ENCODE data around the gene TLK2.

DNA sequence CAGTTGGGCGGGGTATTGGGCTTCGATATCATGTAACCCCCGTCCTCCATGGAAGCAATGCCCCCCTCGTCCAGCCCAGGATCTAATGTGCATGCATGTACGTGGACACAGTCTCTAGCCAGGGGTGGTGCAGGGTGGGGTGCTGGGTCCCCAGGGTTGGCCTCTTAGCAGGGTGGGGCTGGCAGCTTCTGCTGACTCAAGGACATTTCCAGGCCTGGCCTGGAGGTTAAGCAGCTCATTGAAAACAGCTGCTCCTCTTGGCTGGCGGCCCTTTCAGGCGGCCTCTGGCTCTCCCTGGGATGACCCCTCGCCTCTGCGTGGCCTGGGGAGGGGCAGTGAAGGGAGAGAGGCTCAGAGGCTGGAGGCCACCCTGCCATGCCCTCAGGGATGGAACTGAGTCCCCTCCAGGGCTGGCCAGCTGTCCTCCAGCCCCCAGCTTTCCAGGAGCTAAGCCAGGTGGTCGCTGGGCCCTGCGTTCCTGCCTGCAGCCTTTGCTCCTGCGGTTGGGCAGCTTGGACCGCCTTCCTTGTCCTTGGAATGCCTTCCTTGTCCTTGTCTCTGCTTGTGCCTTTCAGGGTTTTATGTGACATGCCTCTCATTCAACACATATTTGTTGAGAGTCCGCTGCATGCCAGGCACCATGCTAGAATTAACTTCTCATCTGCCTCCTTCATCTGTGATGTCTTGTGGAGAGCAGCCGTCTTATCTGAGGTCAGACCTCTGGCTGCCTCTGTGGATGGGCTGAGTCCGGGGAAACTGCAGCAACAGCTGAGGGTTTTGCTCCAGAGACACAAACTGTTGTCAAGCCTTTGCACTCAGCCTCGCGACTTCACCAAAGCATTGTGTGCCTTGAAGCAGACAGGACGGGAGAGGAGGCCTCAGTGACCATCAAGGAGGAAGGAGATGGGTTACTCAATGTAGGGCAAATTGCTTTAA lies 175.5 kb downstream of the TLK2 start:
- TF ChIP-seq, protein P1, sequence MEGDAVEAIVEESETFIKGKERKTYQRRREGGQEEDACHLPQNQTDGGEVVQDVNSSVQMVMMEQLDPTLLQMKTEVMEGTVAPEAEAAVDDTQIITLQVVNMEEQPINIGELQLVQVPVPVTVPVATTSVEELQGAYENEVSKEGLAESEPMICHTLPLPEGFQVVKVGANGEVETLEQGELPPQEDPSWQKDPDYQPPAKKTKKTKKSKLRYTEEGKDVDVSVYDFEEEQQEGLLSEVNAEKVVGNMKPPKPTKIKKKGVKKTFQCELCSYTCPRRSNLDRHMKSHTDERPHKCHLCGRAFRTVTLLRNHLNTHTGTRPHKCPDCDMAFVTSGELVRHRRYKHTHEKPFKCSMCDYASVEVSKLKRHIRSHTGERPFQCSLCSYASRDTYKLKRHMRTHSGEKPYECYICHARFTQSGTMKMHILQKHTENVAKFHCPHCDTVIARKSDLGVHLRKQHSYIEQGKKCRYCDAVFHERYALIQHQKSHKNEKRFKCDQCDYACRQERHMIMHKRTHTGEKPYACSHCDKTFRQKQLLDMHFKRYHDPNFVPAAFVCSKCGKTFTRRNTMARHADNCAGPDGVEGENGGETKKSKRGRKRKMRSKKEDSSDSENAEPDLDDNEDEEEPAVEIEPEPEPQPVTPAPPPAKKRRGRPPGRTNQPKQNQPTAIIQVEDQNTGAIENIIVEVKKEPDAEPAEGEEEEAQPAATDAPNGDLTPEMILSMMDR (IDR thresholded peaks at IDR 0.05; ENCODE audit: low read depth, low read length) = no peak
- no peak for TF ChIP-seq POLR2A (IDR thresholded peaks at IDR 0.05; ENCODE audit: extremely low read depth, insufficient read length)
- TF ChIP-seq, protein P2, sequence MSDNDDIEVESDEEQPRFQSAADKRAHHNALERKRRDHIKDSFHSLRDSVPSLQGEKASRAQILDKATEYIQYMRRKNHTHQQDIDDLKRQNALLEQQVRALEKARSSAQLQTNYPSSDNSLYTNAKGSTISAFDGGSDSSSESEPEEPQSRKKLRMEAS (IDR thresholded peaks at IDR 0.05; ENCODE audit: low read depth, low read length) = no peak

Data from NB4 (cell line).